HEK293 (cell line): ENCODE results near the gene CLDN16.

Experiments used
- CTCF ChIA-PET: fragments of 350-600 bp; formaldehyde crosslinking; extraction: SDS; loops from one replicate; lab custom pipeline; 2021; ENCODE audit warnings: antibody characterized with exemption; lab: Yijun Ruan, JAX
- POLR2A ChIA-PET: fragments of 300-600 bp; formaldehyde crosslinking; extraction: SDS; loops from one replicate; lab custom pipeline; 2020; ENCODE audit warnings: antibody characterized with exemption, inconsistent platforms; lab: Yijun Ruan, JAX
- H3K27ac ChIP-seq: fragments of 200-500 bp; sonication (Bioruptor generic); 2 replicates; pipeline ENCODE4 v1.5.1; 2014; ENCODE audit warnings: low read depth, low read length, control low read depth, inconsistent platforms; ENCODE audit errors: extremely low read depth
- H3K36me3 ChIP-seq, 2 experiments: fragments of 200-500 bp in 1 of 2; sonication (Bioruptor generic) in 1 of 2; 1 replicate in 1 of 2; 2 replicates in 1 of 2; pipeline ENCODE4 v1.5.1; 2014 to 2017; ENCODE audit warnings: inconsistent platforms in 2 of 2, low read length in 2 of 2; ENCODE audit not compliant: control insufficient read depth in 2 of 2, insufficient read depth in 1 of 2
- H3K4me1 ChIP-seq: fragments of 200-500 bp; sonication (Bioruptor generic); 2 replicates; pipeline ENCODE4 v1.5.1; 2014; ENCODE audit warnings: mild to moderate bottlenecking, low read length, inconsistent platforms; ENCODE audit not compliant: control insufficient read depth, insufficient read depth
- H3K4me3 ChIP-seq: 2 replicates; pipeline ENCODE4 v1.5.1; 2011; ENCODE audit warnings: low read depth, mild to moderate bottlenecking, control low read depth, low read length, moderate library complexity
- H3K9me3 ChIP-seq: fragments of 200-500 bp; sonication (Bioruptor generic); 2 replicates; pipeline ENCODE4 v1.5.1; 2014; ENCODE audit warnings: low read depth, low read length, inconsistent platforms; ENCODE audit not compliant: control insufficient read depth, insufficient read depth
- BCL6B ChIP-seq: fragments of 450-650 bp; formaldehyde crosslinking; IDR thresholded peaks from 2 replicates; pipeline ENCODE4 v1.5.1; 2017; ENCODE audit warnings: missing biosample characterization, missing genetic modification characterization
- KLF16 ChIP-seq: fragments of 450-650 bp; formaldehyde crosslinking; IDR thresholded peaks from 2 replicates; pipeline ENCODE4 v1.5.1; 2017; ENCODE audit warnings: missing biosample characterization, missing genetic modification characterization
- MYNN ChIP-seq: fragments of 450-650 bp; formaldehyde crosslinking; IDR thresholded peaks from 2 replicates; pipeline ENCODE4 v1.5.1; 2016; ENCODE audit warnings: missing biosample characterization, missing genetic modification characterization, borderline replicate concordance
- PATZ1 ChIP-seq: fragments of 450-650 bp; formaldehyde crosslinking; IDR thresholded peaks from 2 replicates; pipeline ENCODE4 v1.5.1; 2016; ENCODE audit warnings: missing biosample characterization, missing genetic modification characterization
- PRDM1 ChIP-seq: fragments of 450-650 bp; formaldehyde crosslinking; IDR thresholded peaks from 2 replicates; pipeline ENCODE4; 2016; ENCODE audit warnings: missing biosample characterization, missing genetic modification characterization
- ZBTB26 ChIP-seq: fragments of 450-650 bp; formaldehyde crosslinking; optimal IDR thresholded peaks from 2 replicates; pipeline ENCODE3; 2016; ENCODE audit warnings: missing biosample characterization, mild to moderate bottlenecking, missing genetic modification characterization
- ZNF133 ChIP-seq: fragments of 450-650 bp; formaldehyde crosslinking; IDR thresholded peaks from 2 replicates; pipeline ENCODE4 v1.5.1; 2016; ENCODE audit warnings: missing biosample characterization, missing genetic modification characterization
- ZNF169 ChIP-seq: fragments of 450-650 bp; formaldehyde crosslinking; IDR thresholded peaks from 2 replicates; pipeline ENCODE4 v1.5.1; 2016; ENCODE audit warnings: missing biosample characterization, missing genetic modification characterization
- ZNF174 ChIP-seq: fragments of 450-650 bp; formaldehyde crosslinking; IDR thresholded peaks from 2 replicates; pipeline ENCODE4 v1.5.0; 2017; ENCODE audit warnings: missing biosample characterization, mild to moderate bottlenecking, missing genetic modification characterization
- ZNF184 ChIP-seq: fragments of 450-650 bp; IDR thresholded peaks from 2 replicates; pipeline ENCODE4 v1.5.1; 2018; ENCODE audit warnings: missing biosample characterization, mild to moderate bottlenecking, missing genetic modification characterization
- ZNF211 ChIP-seq: fragments of 450-650 bp; formaldehyde crosslinking; IDR thresholded peaks from 2 replicates; pipeline ENCODE4 v1.5.1; 2016; ENCODE audit warnings: low read depth, missing biosample characterization, missing genetic modification characterization
- ZNF510 ChIP-seq: fragments of 450-650 bp; formaldehyde crosslinking; IDR thresholded peaks from 2 replicates; pipeline ENCODE4 v1.5.1; 2018; ENCODE audit warnings: mild to moderate bottlenecking, missing genetic modification characterization, missing biosample characterization; ENCODE audit not compliant: insufficient replicate concordance
- ZNF513 ChIP-seq: fragments of 450-650 bp; IDR thresholded peaks from 2 replicates; pipeline ENCODE4 v1.5.1; 2018; ENCODE audit warnings: missing biosample characterization, missing genetic modification characterization
- ZNF529 ChIP-seq: fragments of 450-650 bp; formaldehyde crosslinking; IDR thresholded peaks from 2 replicates; pipeline ENCODE4 v1.5.1; 2017; ENCODE audit warnings: missing genetic modification characterization, missing biosample characterization; ENCODE audit not compliant: insufficient replicate concordance
- ZNF558 ChIP-seq: fragments of 450-650 bp; formaldehyde crosslinking; IDR thresholded peaks from 2 replicates; pipeline ENCODE4 v1.5.1; 2016; ENCODE audit warnings: missing biosample characterization, missing genetic modification characterization
- ZNF560 ChIP-seq: fragments of 450-650 bp; formaldehyde crosslinking; IDR thresholded peaks from 2 replicates; pipeline ENCODE4 v1.5.1; 2017; ENCODE audit warnings: missing biosample characterization, missing genetic modification characterization, borderline replicate concordance
- ZNF621 ChIP-seq: fragments of 450-650 bp; formaldehyde crosslinking; IDR thresholded peaks from 2 replicates; pipeline ENCODE4 v1.5.1; 2017; ENCODE audit warnings: missing biosample characterization, missing genetic modification characterization
- ZNF629 ChIP-seq: fragments of 450-650 bp; formaldehyde crosslinking; IDR thresholded peaks from 2 replicates; pipeline ENCODE4 v1.5.1; 2017; ENCODE audit warnings: missing biosample characterization, missing genetic modification characterization
- ZNF76 ChIP-seq: fragments of 450-650 bp; formaldehyde crosslinking; IDR thresholded peaks from 2 replicates; pipeline ENCODE4; 2016; ENCODE audit warnings: low read depth, missing biosample characterization, missing genetic modification characterization, borderline replicate concordance
- ZNF776 ChIP-seq: fragments of 450-650 bp; formaldehyde crosslinking; IDR thresholded peaks from 2 replicates; pipeline ENCODE4 v1.5.0; 2017; ENCODE audit warnings: missing biosample characterization, missing genetic modification characterization, borderline replicate concordance
- ZSCAN18 ChIP-seq: fragments of 450-650 bp; formaldehyde crosslinking; IDR thresholded peaks from 2 replicates; pipeline ENCODE4 v1.5.1; 2016; ENCODE audit warnings: missing biosample characterization, missing genetic modification characterization

CLDN16 gene

GRCh38 chr3:190430906-190431305 is 42.9 kb downstream of the CLDN16 start (continued):
- TF ChIP-seq PATZ1 (tag by site-specific recombination) = no peak

GRCh38 chr3:190432216-190432615 is 44.3 kb downstream of the CLDN16 start:
- CTCF ChIA-PET = no interaction called here
- no peaks in the 10 kb centered on the region for H3K4me1 ChIP-seq
- no peak overlapping the region for H3K4me3 ChIP-seq

More at GRCh38 chr3:190432216-190432615, 44.3 kb downstream of the CLDN16 start:
- no peaks in the 10 kb centered on the region for H3K36me3 ChIP-seq
- no peak for TF ChIP-seq ZBTB26
- TF ChIP-seq ZNF169 = no peak
- no peak for TF ChIP-seq BCL6B (tag by site-specific recombination)
- no peak for TF ChIP-seq ZNF133
- TF ChIP-seq ZNF510 (tag by site-specific recombination) = no peak
- no peak for TF ChIP-seq ZNF211 (tag by site-specific recombination)
- TF ChIP-seq ZNF513 (tag by site-specific recombination) = no peak
- no peak for TF ChIP-seq ZSCAN18 (tag by site-specific recombination)
- no peak for TF ChIP-seq ZNF174 (tag by site-specific recombination)
- no peak for TF ChIP-seq ZNF529 (tag by site-specific recombination)
- no peak for TF ChIP-seq PRDM1
- TF ChIP-seq ZNF776 (tag by site-specific recombination) = no peak
- no peak for TF ChIP-seq MYNN (tag by site-specific recombination)
- no peak for TF ChIP-seq ZNF76 (tag by site-specific recombination)
- no peak for TF ChIP-seq ZNF560
- TF ChIP-seq KLF16 (tag by site-specific recombination) = no peak
- TF ChIP-seq ZNF184 = no peak
- no peak for TF ChIP-seq ZNF629 (tag by site-specific recombination)
- TF ChIP-seq ZNF621 (tag by site-specific recombination) = no peak
- TF ChIP-seq ZNF558 (tag by site-specific recombination) = no peak
- H3K27ac ChIP-seq = no peak overlapping the region
- H3K9me3 ChIP-seq = no peaks in the 10 kb centered on the region
- POLR2A ChIA-PET = no interaction called here
